Adipocyte (in vitro differentiated cells): ENCODE measurements around the gene PRKAR2B.

Experiments used
- DNase-seq: peaks from one replicate; pipeline ENCODE4 v3.0.0-alpha.2; 2015; ENCODE audit warnings: low read depth
- H3K27me3 ChIP-seq: replicated peaks from 2 replicates; pipeline ENCODE4 v1.7.0; 2013; ENCODE audit warnings: mild to moderate bottlenecking, low read length, moderate library complexity; ENCODE audit not compliant: control insufficient read depth, insufficient read depth
- H3K36me3 ChIP-seq: 2 replicates; pipeline ENCODE4 v1.7.0; 2013; ENCODE audit warnings: low read length, mild to moderate bottlenecking, moderate library complexity; ENCODE audit not compliant: control insufficient read depth, insufficient read depth, severe bottlenecking
- H3K4me1 ChIP-seq: 2 replicates; pipeline ENCODE4 v1.7.0; 2013; ENCODE audit warnings: mild to moderate bottlenecking, low read length, moderate library complexity; ENCODE audit not compliant: control insufficient read depth, insufficient read depth
- H3K4me3 ChIP-seq: 2 replicates; pipeline ENCODE4 v1.7.0; 2013; ENCODE audit warnings: mild to moderate bottlenecking, low read length, moderate library complexity
- H3K9ac ChIP-seq: 2 replicates; pipeline ENCODE4 v1.7.0; 2013; ENCODE audit warnings: mild to moderate bottlenecking, low read length, moderate library complexity
- H3K9me3 ChIP-seq: 2 replicates; pipeline ENCODE4 v1.7.0; 2013; ENCODE audit warnings: mild to moderate bottlenecking, low read length, moderate library complexity; ENCODE audit not compliant: control insufficient read depth

PRKAR2B gene

GRCh38 chr7:107043491-107043890 is 1.0 kb upstream of the PRKAR2B start:
- no peak for DNase-seq
- peaks cover 1% of the 10 kb centered on the region for H3K36me3 ChIP-seq
- no peak overlapping the region for H3K4me3 ChIP-seq
- no peaks in the 10 kb centered on the region for H3K27me3 ChIP-seq
- H3K4me1 ChIP-seq = peaks cover 12% of the 10 kb centered on the region
- H3K9me3 ChIP-seq = no peaks in the 10 kb centered on the region
- no peak overlapping the region for H3K9ac ChIP-seq

- DNase-seq = no peak
- H3K9me3 ChIP-seq = no peaks in the 10 kb centered on the region
- H3K4me3 ChIP-seq = peak overlapping the region; percentile 84
- H3K9ac ChIP-seq = peak overlapping the region; percentile 76
- H3K4me1 ChIP-seq = peaks cover 12% of the 10 kb centered on the region
- H3K27me3 ChIP-seq = no peaks in the 10 kb centered on the region
- peaks cover 4% of the 10 kb centered on the region for H3K36me3 ChIP-seq
Measured at GRCh38 chr7:107043921-107044346, 571 bp upstream of the PRKAR2B start.

DNA sequence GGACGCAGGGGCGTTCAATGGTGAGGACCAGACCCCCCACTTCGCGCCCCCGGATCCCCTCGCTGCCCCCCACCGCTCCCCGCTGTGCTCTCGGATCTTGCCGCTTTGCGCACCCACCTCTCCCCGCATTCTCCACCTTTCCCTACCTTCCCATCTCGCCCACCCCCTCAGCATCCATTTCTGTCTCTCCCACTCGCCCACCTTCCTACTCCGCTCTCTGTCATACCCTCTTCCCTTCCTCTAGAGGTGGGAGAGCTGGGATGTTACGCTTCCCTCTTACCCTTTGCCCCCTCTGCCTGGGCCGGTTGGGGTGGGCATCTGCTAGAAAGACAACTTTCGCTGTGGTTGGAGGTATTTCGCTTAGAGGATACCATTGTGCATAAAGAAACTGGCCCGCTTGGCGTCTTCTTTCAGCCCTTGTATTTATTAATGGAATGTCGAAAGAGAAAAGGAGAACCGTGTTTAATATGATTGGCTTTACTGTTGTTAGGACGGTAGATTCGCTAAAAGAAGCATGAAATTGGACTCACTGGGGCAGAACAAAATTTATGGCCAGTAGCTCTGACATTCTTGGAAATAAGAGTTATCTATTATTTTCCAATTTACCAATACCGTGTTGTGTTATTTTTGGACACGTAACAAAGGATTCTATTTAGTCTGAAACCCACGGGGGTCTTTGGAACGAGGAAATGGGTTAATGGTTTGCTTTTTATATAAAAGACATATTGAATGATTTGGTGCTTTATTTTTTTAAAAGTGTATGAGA is 873 bp downstream of the PRKAR2B start:
- H3K27me3 ChIP-seq = no peaks in the 10 kb centered on the region
- H3K9ac ChIP-seq = peak overlapping the region; percentile 85
- H3K4me1 ChIP-seq = peaks cover 12% of the 10 kb centered on the region
- peak; percentile 49 for DNase-seq
- peaks cover 4% of the 10 kb centered on the region for H3K36me3 ChIP-seq
- peak overlapping the region; percentile 88 for H3K4me3 ChIP-seq
- no peaks in the 10 kb centered on the region for H3K9me3 ChIP-seq

- Histone ChIP-seq H3K27me3 (no peaks in the 10 kb centered on the region), H3K4me1 (peaks cover 12% of the 10 kb centered on the region), H3K9ac (peak overlapping the region; percentile 85), H3K9me3 (no peaks in the 10 kb centered on the region), H3K4me3 (peak overlapping the region; percentile 88), H3K36me3 (peaks cover 4% of the 10 kb centered on the region)
- peak; percentile 81 for DNase-seq
Measured at GRCh38 chr7:107045980-107046379, 1.5 kb downstream of the PRKAR2B start.

DNA sequence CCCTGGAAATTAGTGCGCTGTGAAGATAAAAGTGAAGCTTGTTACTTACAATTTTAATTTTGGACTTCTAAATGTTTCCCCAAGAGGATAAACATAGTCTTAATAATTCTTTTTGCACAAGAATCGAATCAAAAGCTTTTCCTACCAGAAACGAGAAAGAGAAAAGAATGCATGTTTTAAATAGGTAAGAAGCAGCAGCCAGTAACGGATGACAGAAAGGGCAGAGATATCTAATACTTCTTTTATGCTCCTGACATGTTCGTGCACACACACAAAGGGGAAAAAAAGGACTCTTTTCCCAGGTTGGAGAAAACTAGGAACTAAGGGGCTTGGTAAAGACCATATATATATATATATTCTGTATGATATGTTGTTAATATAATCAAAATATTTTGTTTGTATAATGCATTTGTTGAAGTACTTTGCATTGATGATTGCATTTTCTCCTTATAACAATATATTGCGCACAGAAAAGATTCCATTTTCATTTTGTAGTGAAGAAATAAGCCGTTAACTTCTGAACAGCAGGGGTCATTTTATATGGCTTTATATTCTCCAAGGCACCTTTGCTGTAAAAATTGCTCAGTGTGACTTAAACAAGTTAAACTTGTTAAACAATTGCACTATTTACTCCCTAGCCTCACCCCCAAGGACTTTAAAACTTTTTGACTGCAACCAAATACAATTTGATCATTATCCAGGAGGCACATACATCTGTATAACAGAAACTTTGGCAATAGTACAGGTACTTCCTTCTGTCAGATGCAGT is 2.2 kb downstream of the PRKAR2B start:
- H3K36me3 ChIP-seq = peaks cover 4% of the 10 kb centered on the region
- no peaks in the 10 kb centered on the region for H3K9me3 ChIP-seq
- DNase-seq = no peak
- H3K4me3 ChIP-seq = peak overlapping the region; percentile 88
- H3K4me1 ChIP-seq = peaks cover 12% of the 10 kb centered on the region
- peak overlapping the region; percentile 85 for H3K9ac ChIP-seq
- H3K27me3 ChIP-seq = no peaks in the 10 kb centered on the region

- H3K9me3 ChIP-seq = no peaks in the 10 kb centered on the region
- H3K27me3 ChIP-seq = no peaks in the 10 kb centered on the region
- peaks cover 12% of the 10 kb centered on the region for H3K4me1 ChIP-seq
- no peak for DNase-seq
- peaks cover 4% of the 10 kb centered on the region for H3K36me3 ChIP-seq
- no peak overlapping the region for H3K9ac ChIP-seq
- H3K4me3 ChIP-seq = peak overlapping the region; percentile 88
Measured at GRCh38 chr7:107047902-107048782, 3.6 kb downstream of the PRKAR2B start.

- DNase-seq = peak; percentile 22
- no peak overlapping the region for H3K4me3 ChIP-seq
- no peak overlapping the region for H3K9ac ChIP-seq
- H3K4me1 ChIP-seq = peaks cover 10% of the 10 kb centered on the region
- H3K27me3 ChIP-seq = no peaks in the 10 kb centered on the region
- peaks cover 4% of the 10 kb centered on the region for H3K36me3 ChIP-seq
- no peaks in the 10 kb centered on the region for H3K9me3 ChIP-seq
Measured at GRCh38 chr7:107048783-107049418, 4.4 kb downstream of the PRKAR2B start.

DNA sequence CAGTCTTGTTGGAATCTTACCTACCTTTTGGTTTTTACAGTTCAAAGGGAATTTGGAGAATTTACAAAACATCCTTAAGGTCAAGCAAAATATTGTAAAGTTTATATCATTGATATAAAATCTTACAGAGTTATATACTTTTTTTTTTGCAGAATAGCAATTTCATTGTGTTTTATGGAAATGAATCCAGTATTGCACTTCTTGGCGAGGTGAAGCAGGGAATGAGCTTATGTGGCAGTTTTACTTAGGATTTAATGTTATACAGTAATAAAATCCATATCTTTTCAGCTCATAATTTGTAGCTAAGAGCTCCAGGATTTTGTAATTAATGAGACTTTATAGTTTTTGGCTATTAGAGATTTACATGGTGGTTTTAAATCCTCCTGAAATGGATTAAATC is 5.0 kb downstream of the PRKAR2B start:
- Histone ChIP-seq H3K4me1 (peaks cover 6% of the 10 kb centered on the region), H3K27me3 (no peaks in the 10 kb centered on the region), H3K9ac (no peak overlapping the region), H3K36me3 (peaks cover 4% of the 10 kb centered on the region), H3K4me3 (no peak overlapping the region), H3K9me3 (no peaks in the 10 kb centered on the region)
- DNase-seq = no peak

DNA sequence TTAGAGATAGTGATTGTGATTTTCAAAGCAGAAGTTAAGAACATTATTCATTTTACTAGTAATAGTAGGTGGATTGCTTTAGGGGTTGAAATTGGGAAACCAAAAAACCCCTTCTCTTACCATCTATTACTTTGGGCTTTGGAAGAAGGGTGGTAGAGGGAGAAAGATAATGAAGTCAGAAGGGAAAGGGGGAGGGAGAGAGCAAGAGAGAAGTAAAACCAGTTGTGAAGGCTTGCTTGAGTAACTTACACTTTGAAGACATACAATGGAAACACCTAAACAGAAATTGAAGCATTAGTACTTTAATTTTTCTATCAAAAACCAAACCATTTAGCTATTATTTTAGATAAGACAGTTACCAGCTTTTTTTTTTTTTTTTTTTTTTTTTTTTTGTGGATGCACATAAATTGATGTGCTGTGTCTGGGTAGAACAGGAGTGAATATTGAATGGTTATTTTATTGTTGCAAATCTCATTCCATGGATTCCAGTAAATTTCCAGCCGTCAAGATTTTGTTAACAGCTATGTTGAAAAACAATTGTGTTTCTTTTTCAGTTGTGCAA is 5.5 kb downstream of the PRKAR2B start:
- DNase-seq = no peak
- H3K4me3 ChIP-seq = no peak overlapping the region

DNA sequence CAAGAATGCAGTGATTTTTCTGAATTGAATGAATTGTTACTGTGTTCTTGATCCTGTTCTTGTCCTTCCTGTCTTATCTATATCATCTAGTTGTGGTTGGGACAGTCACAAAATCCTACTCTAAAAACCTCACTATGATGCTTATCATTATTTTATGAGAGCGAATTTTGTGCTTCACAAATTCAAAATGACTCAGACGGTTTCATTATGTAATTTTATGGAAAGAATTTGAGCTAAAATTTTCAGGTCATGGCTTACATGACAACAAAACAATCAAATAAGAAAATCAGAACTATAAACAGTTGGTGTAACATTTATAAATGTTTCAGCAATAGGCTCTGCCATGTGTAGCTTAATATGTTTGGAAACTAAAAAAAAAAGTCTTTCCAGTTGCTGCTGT is 6.9 kb downstream of the PRKAR2B start:
- DNase-seq = peak; percentile 22
- Histone ChIP-seq H3K9ac (no peak overlapping the region), H3K9me3 (no peaks in the 10 kb centered on the region), H3K27me3 (no peaks in the 10 kb centered on the region), H3K4me3 (no peak overlapping the region), H3K4me1 (no peaks in the 10 kb centered on the region), H3K36me3 (peaks cover 4% of the 10 kb centered on the region)

More for the DNA sequence above, 5.5 kb downstream of the PRKAR2B start:
- Histone ChIP-seq H3K9ac (no peak overlapping the region), H3K27me3 (no peaks in the 10 kb centered on the region), H3K4me1 (peaks cover 6% of the 10 kb centered on the region), H3K36me3 (peaks cover 4% of the 10 kb centered on the region), H3K9me3 (no peaks in the 10 kb centered on the region)
